ENCODE results near the gene IRF1. TPM values are rescaled to one million over a fixed set of nuclear protein-coding genes. Genes with fewer than 3 reads are reported as not detected.

The IRF1 gene
- total and polyA plus RNA-seq, 2 of the 8 experiments (the other 6 are each of a cell fraction or from before 2014, with no cell fraction given) = 4.0 to 8.5 TPM

GRCh38 chr5:132487841-132488555, 2.6 kb downstream of the IRF1 start (continued):
- no peak for TF ChIP-seq RNF2 (IDR thresholded peaks at IDR 0.05; ENCODE audit: borderline replicate concordance, low read depth, low read length, missing control alignments, poor library complexity, severe bottlenecking)
- TF ChIP-seq HDAC6 (IDR thresholded peaks at IDR 0.05; ENCODE audit: low read depth, low read length) = no peak
- no peak for TF ChIP-seq USF2 (IDR thresholded peaks at IDR 0.05; ENCODE audit: low read length)
- no peak for TF ChIP-seq SP1 (IDR thresholded peaks at IDR 0.05; ENCODE audit: low read depth, low read length)
- TF ChIP-seq KDM1A (IDR thresholded peaks at IDR 0.05; ENCODE audit: borderline replicate concordance, low read length) = no peak

All from H1 (cell line).